NCI-H128 (cell line): Measurements from ENCODE around the gene AGR2.

Experiments used
- DNase-seq: peaks from one replicate; lab custom pipeline; 2025; ENCODE audit not compliant: unreplicated experiment; lab: John Stamatoyannopoulos, UW

The AGR2 gene

DNA sequence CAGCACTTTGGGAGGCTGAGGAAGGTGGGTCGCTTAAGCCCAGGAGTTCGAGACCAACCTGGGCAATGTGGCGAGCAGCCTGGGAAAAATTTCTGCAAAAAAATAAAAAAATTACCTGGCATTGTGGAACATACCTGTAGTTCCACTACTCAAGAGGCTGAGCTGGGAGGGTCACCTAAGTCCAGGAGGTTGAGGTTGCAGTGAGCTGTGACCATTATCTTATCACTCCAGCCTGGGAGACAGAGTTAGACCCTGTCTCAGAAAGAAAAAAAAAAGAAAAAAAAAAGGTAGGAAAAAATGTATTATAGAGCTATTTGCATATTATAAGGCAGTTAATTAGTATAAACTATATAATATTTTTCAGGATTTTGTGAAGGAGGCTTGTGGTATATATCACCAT is 62.3 kb downstream of the AGR2 start:
- DNase-seq: no peak
